GM19238 (cell line): Measurements from ENCODE around the gene MS4A4E.
A peak's percentile ranks its signal among the peaks of the same experiment; 100 is the strongest.
"Not testable (repeated sequence)": the region's sequence is repeated elsewhere in the genome, so short reads cannot be mapped to it uniquely, and the experiment has no call there.

ENCODE experiments used
- DNase-seq: peaks from one replicate; pipeline ENCODE4 v3.0.0; 2011; ENCODE audit warnings: low spot score; ENCODE audit not compliant: insufficient read length

Gene MS4A4E

GRCh38 chr11:60242740-60243239, at the start of gene MS4A4E:
Gene MS4A4E (minus strand): TSS chr11:60243137. CDS start chr11:60230055, 13,082 bp downstream.
- no peak for DNase-seq

- no peak for DNase-seq
Measured at GRCh38 chr11:60292145-60292544, 49.2 kb upstream of the MS4A4E start.

DNA sequence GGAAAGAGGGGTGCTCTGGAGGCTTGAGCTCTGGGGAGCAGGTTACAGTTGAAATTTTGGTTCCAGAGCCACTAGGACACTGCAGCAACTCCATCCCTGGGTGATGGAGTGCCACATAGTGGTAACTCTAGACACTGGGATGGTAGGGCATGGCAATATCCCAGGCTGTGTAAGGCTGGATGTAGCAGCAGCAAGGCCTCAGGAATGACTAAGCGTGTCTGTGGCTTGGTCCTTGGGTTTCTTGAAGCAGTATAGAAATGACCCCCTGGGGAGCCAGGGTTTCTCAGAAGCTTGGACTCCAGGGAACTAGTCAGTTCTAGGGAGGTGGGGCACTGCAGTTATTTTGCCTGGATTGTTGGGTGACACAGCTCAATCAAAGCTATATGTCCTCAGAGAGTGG, 45.6 kb upstream of the MS4A4E start:
- DNase-seq: no peak

DNA sequence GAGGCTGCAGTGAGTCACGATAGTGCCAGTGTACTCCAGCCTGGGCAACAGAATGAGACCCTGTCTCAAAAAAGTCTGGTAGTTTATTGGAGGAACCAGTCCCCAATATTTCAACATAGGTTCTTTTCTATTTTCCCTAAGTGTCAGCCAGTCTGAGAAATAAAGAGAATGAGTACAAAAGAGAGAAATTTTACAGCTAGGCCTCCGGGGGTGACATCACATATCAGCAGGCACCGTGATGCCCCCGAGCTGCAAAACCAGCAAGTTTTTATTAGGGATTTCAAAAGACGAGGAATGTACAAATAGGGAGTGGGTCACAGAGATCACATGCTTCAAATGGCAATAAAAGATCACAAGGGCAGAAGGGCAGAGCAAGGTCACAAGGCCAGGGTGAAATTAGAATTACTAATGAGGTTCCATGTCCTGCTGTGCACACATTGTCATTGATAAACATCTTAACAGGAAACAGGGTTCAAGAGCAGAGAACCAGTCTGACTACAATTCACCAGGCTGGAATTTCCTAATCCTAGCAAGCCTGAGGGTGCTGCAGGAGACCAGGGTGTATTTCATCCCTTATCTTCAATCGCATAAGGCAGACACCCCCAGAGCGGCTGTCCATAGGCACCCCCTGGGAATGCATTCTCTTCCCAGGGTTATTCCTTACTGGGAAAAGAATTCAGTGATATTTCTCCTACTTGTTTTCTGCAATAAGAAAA, 42.6 kb upstream of the MS4A4E start:
- DNase-seq: not testable (repeated sequence)

DNA sequence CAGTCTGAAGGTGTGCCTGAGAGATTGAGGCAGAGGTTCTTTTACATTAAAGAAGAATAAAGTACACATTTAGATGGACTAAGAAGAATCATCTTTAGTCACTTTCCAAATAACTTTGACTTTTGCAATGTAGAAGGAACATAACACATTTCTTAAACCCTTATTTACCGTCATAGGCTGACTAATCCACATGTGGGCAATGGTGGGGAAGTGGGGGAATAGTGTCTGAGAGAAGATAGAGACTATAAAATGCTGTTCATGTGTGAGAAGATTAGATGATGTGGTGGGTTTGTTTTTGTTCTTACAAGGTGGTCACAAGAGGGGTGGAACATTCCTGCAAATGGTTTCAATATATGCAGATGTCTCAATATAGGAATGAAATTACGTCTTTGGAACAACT, 39.3 kb upstream of the MS4A4E start:
- DNase-seq: no peak

- no peak for DNase-seq
Measured at GRCh38 chr11:60281485-60281884, 38.5 kb upstream of the MS4A4E start.

DNA sequence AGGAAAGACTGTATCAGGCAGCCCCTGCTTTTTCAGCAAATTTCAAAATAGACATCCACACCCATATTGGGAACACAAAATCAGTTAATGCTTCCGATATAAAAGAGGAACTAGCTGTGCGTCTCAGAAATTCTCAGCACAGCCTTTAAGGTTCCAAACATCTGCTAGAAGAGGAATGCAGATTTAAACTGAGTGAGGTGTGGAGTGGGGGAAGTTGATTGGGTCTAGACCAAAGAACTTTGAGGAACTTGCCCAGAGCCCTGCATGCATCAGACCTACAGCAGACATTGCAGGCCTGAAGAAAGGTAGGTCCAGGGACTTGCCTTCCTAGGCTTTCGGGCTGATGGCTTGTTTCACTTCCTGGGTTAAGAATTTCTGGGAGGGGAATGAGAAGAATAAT, 37.5 kb upstream of the MS4A4E start, which contains the start of gene MS4A4A:
Gene MS4A4A, plus strand, starts transcription at position 255 of the 400 bp plus-strand sequence. Its CDS starts 10 bp downstream, at position 265.
- no peak for DNase-seq

- DNase-seq: no peak
Measured at GRCh38 chr11:60274416-60274815, 31.5 kb upstream of the MS4A4E start.

- peak; percentile 6 for DNase-seq
Measured at GRCh38 chr11:60265373-60266214, 22.7 kb upstream of the MS4A4E start.

- no peak for DNase-seq
Measured at GRCh38 chr11:60264644-60265043, 21.7 kb upstream of the MS4A4E start.

GRCh38 chr11:60263402-60263801, 20.5 kb upstream of the MS4A4E start:
- DNase-seq: no peak

DNA sequence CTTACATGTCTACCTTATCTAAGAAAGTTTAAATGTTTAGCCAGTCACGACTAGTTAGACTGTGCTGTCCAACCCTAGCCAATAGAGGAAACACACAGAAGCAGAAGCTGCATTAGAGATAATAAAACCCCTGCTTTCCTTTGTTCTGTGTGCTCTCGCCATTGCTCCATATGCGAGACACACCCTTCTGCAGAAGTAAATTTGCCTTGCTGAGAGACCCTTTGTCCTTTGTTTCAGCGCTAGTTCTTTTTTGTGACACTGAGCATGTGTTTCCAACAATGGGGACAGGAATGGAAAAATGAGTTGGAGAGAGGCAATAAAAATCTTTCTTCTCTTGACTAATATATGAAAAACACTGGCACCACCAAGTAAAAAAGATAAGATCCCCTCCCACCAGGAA, 18.1 kb upstream of the MS4A4E start:
- DNase-seq: no peak

- no peak for DNase-seq
Measured at GRCh38 chr11:60257956-60258722, 15.2 kb upstream of the MS4A4E start.

GRCh38 chr11:60252213-60253108, 9.5 kb upstream of the MS4A4E start:
- DNase-seq: no peak

DNA sequence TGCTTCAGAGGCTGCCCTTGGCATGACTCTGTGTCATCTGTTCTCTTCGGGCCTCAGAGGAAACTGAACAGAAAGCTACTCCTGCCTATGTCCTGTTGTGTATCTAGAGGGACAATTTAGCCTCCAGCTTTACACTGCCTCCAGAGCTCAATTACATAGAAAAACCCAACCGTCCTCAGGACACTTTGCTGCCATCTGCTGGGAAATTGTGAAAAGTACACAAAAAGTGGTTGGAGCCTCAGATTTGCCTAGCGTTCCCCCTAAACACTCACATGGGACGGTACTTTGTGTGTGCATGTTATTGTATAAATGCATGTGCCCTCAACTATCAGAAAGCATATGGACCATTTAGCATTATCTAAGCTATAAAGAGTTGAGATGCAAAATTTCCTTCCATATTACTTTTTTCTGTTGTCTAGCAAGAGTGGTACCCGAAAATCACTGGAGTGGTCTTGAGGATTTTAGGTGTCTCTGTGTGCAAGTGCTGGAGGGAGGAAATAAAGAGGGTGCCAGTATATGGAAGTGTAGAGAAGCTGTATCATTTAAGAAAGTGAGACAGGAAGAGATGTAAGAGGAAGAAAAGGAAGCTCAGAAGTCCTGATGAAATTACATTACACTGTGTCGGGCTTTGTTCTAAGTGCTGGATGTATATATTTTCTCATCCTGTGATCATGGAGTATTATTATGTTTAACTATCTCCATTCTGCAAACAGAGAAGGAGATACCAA, 8.7 kb upstream of the MS4A4E start:
- DNase-seq: no peak

- DNase-seq: no peak
Measured at GRCh38 chr11:60241786-60242185, 1.2 kb downstream of the MS4A4E start.

- no peak for DNase-seq
Measured at GRCh38 chr11:60240662-60241061, 2.3 kb downstream of the MS4A4E start.

- no peak for DNase-seq
Measured at GRCh38 chr11:60235321-60235720, 7.6 kb downstream of the MS4A4E start.

- no peak for DNase-seq
Measured at GRCh38 chr11:60230681-60231080, 12.3 kb downstream of the MS4A4E start.

DNA sequence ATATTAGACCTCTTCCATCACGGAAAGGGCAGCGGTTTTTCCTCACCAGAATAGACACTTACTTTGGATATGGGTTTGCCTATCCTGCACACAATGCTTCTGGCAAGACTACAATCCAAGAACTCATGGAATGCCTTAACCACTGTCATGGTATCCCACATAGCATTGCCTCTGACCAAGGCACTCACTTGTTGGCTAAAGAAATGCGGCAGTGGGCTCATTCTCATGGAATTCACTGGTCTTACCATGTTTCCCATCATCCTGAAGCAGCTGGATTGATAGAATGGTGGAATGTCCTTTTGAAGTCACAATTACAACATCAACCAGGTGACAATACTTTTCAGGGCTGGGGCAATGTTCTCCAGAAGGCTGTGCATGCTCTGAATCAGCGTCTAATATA, 20.8 kb downstream of the MS4A4E start:
- DNase-seq: no peak
